EH (cell line): ENCODE measurements around the gene ARNT2.

Experiments used
- DNase-seq: peaks from one replicate; pipeline ENCODE4 v3.0.0-alpha.2; 2015; ENCODE audit warnings: low read depth

Gene ARNT2

DNA sequence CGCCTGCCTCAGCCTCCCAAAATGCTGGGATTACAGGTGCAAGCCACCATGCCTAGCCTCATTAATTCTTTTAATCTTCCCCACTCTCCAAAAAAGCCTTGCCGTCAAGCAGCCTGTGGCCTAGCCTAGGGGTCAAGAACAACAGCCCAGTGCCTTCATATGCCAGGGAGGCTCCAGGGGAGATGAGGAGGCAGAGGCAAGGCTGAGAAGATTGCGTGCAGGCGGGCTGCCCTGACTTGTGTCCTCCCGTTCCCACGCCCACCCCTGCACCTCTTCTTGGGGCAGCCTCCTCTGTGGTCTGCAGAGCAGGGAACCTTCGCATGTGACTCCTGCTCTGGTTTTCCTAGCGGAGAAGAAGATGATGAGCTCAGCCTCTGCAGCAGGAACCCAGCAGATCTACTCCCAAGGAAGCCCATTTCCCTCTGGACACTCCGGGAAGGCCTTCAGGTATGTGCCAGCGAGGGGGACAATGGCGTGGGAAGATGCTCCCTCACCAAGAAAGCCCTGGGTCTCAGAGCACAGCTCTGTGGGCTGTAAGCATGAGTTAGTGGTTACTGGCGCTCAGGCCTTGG, 172.4 kb downstream of the ARNT2 start:
- no peak for DNase-seq

DNA sequence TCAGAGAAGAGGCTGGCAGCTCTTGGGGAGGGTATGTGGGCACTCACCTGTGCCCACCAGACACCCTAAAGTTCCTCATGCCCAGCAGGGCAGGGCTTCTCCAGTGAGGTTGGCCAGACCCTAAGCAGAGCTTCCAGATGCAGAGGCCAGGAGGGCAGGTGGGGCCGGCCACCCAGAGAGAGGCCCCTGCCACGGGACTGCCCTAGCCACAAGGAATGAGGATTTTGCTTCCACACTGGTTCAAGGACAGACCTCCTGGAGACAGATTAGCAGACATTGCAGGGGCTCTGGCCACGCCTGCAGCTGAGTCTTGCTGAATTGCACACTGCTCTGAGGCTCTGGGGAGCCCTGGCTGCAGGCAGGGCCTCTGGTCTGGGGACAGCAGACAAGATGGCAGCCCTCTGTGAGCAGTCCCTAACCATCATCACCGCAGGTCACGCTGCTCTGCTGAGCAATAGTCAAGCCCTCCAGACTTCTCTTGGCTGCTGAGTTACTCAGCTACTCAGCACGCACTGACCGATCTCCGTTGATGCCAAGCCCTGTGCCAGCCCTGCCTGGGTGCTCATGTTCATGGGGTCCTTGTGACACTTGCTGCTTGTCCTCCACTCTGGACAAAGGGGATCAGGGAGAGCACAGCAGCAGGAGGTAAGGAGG, 173.5 kb downstream of the ARNT2 start:
- DNase-seq: no peak

- no peak for DNase-seq
Observed at GRCh38 chr15:80578206-80578595, 174.0 kb downstream of the ARNT2 start.

DNA sequence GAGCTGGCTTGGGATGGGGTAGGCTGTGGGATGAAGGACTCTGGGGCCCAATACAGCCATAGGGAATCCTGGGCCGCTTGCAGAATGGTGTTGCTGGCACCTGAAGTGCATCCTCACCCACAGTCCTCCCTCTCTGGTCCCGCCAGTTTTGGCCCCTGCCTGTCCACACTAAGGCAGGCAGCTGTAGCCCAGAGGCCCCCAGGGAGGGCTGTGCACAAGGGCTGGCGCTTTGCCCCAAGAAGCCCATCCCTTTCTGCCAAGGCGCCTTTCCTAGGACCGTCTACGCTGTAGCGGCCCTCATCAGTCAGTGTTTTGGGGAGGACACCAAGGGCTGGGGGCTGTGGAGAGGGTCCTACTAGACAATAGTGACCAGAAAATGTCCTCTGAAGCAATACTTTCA, 174.7 kb downstream of the ARNT2 start:
- no peak for DNase-seq

DNA sequence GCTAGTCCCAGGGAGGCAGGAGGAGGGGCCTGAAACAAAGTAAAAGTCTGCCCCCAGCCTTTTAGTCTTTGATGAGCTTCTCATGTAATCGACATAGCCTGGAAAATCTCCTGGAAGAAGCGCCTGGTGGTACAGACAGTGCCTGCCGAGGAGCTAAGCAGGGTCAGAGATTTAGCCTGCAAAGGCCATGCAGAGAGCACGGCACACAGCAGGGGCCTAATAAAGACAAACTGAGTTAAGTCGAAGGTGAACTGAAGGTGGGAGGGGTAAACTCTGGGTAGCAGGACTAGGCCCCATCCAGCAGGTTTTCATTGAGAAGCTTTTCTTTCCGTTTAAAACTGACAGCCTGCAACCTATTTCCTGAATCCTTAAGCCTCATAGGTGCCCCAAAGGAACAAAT, 175.4 kb downstream of the ARNT2 start:
- no peak for DNase-seq

DNA sequence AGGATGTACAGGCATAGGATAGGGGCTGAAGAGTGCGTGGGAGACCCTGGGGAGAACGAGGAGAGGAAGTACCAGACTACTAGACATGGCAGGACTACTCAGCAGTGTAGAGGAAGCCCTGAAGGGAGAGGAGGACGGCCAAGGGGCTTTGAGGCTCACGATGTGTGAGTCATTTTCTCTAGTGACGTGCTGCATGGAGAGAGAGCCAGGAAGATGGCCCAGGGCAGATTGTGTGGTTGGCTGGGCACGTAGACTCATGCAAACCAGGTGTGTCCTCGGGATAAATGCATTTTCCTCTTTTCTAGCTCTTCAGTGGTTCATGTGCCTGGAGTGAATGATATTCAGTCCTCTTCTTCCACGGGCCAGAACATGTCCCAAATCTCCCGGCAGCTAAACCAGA, 175.9 kb downstream of the ARNT2 start:
- DNase-seq: peak; percentile 95

GRCh38 chr15:80580536-80581260, 176.5 kb downstream of the ARNT2 start:
- DNase-seq: no peak

- peak; percentile 31 for DNase-seq
Observed at GRCh38 chr15:80581976-80582375, 177.8 kb downstream of the ARNT2 start.

DNA sequence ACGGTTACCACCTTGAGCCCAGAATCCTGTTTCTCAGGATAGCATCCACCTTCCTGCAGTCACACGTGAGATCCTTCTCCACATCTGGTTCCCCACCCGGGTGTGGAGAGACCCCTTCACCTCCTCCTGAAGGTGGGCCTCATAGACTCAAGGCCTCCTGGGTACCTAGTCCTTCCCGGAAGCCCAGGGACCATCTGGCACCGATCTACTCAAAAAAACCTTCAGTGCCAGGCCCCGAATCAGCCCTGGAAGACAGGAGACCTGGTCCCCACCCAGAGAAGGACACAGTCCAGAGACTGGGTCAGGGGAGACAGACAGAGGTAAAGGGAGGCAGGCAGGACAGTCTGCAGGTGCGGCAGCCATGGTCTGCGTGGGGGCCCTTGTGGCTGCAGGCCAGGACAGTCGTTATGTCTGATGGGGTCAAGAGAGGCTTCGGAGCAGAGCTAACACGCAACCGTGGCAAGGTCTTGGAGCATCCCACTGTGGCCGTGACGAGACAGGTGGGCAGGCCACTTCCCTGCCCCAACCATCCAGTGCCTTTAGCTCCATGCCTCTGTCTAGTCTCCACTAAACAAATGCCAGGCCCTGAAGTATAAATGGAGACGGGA, 178.7 kb downstream of the ARNT2 start:
- no peak for DNase-seq

DNA sequence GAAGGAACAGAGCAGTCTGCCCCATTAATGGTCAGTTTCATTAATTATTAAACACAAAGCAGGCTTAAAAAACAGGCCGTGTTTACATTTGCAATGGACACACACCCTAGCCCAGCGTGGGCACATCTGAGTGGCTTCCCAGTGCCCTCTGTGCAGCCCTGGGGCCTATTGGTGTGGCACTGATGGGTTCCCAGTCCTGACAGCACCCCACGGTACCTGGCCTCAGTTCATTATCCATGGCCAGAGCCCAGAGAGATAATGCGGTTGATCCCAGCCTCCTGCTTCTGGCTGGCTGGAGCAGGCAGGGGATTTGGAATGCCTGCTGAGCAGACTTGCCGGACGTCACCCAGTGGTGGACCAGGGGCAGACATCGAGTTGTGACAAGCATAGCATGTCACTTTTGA, 180.4 kb downstream of the ARNT2 start:
- no peak for DNase-seq

GRCh38 chr15:80584973-80585525, 180.9 kb downstream of the ARNT2 start:
- DNase-seq: no peak

GRCh38 chr15:80585544-80586018, 181.4 kb downstream of the ARNT2 start:
- DNase-seq: no peak

DNA sequence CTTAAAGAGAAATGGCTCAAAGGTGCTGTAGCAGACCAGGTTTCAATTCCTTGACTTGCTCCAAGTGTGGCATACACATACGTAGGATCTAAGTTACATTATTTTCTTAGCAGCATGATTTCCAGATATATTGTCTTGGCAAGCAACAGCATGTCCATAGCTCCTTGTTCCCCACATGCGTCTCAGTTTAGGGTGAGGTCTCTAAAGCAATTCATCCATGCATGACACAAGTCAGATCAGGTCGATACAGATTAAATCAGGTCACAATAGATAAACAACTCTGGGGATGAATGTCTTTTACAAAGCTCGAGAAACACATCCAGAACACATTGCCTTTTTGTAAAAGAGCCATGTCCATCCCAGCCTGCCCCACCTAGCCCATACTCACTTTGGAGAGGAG, 182.0 kb downstream of the ARNT2 start:
- DNase-seq: no peak

- no peak for DNase-seq
Observed at GRCh38 chr15:80587007-80587406, 182.8 kb downstream of the ARNT2 start.

- DNase-seq: peak; percentile 53
Observed at GRCh38 chr15:80587816-80588456, 183.8 kb downstream of the ARNT2 start.

DNA sequence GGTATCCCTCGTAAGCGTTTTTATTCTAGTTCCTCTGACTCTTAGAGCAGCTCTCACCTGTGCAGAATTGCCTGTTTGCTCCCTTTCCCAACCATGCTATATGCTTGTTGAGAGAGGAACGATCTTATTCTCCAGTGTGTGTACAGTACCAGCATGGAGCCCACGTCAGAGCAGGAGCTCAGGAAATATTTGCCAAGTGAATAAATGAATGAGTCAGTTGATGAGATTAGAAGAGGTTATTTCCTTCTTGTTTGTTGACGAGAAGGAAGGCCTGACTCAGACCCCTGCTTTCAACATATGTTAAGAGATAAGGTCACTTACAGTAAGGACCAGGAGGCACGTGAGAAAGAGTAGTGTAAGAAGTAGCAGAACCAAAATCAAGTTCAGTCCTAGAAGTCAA, 184.6 kb downstream of the ARNT2 start:
- DNase-seq: peak; percentile 96

DNA sequence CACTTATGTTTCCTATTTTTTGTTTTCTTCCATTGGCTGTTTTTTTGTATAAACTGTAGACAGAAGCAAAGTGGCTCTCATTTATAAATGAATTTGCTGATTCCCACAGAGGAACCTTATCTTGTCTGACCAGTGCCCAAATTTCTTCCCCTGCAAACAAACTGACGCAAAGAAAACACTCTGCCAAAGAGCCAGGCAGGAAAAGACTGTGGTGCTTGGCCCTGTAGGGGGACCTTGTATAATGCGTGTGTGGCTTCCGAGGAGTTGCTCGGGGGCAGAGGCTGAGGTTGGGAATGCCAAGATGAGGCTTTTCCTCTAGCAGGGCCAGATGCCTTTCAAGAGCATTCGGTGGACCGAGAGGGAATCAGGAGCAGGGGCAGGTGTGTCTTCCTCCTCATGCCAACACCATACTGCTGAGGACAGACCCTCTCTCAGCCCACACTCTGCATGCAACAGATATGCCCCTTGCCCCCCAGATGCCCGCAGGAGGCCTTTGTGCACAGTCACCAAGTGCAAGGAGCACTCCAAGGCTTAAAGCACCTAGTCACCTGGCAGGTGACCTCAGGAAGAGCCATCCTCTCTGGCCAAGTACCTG, 186.7 kb downstream of the ARNT2 start:
- no peak for DNase-seq

DNA sequence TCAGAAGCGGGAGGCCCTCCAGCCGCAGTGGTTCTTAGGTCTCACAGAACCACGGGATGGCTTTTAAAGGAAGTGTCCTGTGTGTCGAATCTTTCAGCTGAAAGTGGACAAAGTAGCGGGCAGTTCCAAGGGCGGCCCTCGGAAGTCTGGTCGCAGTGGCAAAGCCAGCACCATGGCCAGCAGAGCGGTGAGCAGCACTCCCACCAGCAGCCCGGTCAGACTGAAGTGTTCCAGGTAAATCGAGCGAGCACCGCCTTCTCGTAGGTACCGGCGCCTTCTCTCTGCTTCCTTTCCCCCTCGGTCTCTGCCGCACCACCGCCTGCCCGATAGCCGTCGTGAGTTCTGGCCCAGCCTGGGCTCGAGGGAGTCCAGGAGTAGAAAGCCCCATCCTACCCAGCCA, 187.3 kb downstream of the ARNT2 start:
- no peak for DNase-seq

- DNase-seq: no peak
Observed at GRCh38 chr15:80591938-80592825, 188.0 kb downstream of the ARNT2 start.

DNA sequence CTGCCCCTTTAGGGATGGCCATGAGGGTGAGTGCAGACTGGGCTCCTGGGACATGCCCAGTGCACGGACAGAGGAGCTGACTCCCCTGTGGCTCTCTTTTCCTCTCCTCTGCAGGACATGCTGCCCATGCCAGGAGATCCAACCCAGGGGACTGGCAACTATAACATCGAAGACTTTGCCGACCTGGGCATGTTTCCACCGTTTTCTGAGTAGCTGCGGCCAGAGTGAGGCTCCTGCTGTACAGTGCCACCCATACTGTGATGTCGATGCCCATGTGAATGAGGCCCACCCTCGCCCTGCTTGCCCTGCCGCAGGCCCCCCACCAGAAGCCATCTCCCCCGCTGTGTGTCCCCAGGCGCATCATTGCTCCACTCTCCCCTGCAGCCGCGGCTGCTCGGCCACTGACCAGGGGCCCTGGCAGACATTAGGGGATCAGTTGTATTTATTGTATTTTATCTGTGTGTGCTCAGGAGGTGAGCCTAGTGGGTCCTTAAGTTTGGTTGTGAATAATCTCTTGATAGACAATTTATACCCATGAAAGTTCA, 189.4 kb downstream of the ARNT2 start:
- DNase-seq: no peak
